Glutamatergic neuron (in vitro differentiated cells): ENCODE results near the gene RAPGEF1. TPM values are rescaled to one million over a fixed set of nuclear protein-coding genes. Genes with fewer than 3 reads are reported as not detected.
A peak's percentile ranks its signal among the peaks of the same experiment; 100 is the strongest.

ENCODE experiments used
- DNase-seq: peaks from one replicate; pipeline ENCODE4 v3.0.0; 2022
- H3K27ac Mint-ChIP-seq: one replicate; pipeline ENCODE4 v1.8.0; 2020; ENCODE audit warnings: mild to moderate bottlenecking, mixed read lengths, inconsistent platforms; ENCODE audit not compliant: unreplicated experiment
- H3K27me3 Mint-ChIP-seq: one replicate; pipeline ENCODE4 v1.8.0; 2020; ENCODE audit warnings: mild to moderate bottlenecking, moderate library complexity, mixed read lengths, inconsistent platforms; ENCODE audit not compliant: unreplicated experiment
- H3K36me3 Mint-ChIP-seq: one replicate; pipeline ENCODE4 v1.8.0; 2020; ENCODE audit warnings: mild to moderate bottlenecking, mixed read lengths, inconsistent platforms; ENCODE audit not compliant: unreplicated experiment
- H3K4me1 Mint-ChIP-seq: one replicate; pipeline ENCODE4 v1.8.0; 2020; ENCODE audit warnings: mild to moderate bottlenecking, low read depth, mixed read lengths, inconsistent platforms; ENCODE audit not compliant: unreplicated experiment
- H3K4me3 Mint-ChIP-seq: one replicate; pipeline ENCODE4 v1.8.0; 2020; ENCODE audit warnings: mild to moderate bottlenecking, mixed read lengths, inconsistent platforms; ENCODE audit not compliant: unreplicated experiment
- H3K9me3 Mint-ChIP-seq: one replicate; pipeline ENCODE4 v1.8.0; 2020; ENCODE audit warnings: mild to moderate bottlenecking, moderate library complexity, mixed read lengths, inconsistent platforms; ENCODE audit not compliant: unreplicated experiment
- total RNA-seq: library from RNA; stranded (reverse); fragmentation: NEBNext Ultra II Directional; extraction: Animal tissue kit (Norgen Biotek cat#: 25700); gene quantifications from one replicate; pipeline ENCODE4 v1.2.1, GENCODE V29; 2021; ENCODE audit not compliant: unreplicated experiment
- TF ChIP-seq, protein P1 (sequence below): fragments of 200-600 bp; sonication (generic); IDR thresholded peaks from one replicate; pipeline ENCODE4 v1.5.0; 2021; ENCODE audit not compliant: partially characterized antibody, unreplicated experiment

RAPGEF1 gene
- total RNA-seq, 1 donor from 2014 or later = 319 TPM

DNA sequence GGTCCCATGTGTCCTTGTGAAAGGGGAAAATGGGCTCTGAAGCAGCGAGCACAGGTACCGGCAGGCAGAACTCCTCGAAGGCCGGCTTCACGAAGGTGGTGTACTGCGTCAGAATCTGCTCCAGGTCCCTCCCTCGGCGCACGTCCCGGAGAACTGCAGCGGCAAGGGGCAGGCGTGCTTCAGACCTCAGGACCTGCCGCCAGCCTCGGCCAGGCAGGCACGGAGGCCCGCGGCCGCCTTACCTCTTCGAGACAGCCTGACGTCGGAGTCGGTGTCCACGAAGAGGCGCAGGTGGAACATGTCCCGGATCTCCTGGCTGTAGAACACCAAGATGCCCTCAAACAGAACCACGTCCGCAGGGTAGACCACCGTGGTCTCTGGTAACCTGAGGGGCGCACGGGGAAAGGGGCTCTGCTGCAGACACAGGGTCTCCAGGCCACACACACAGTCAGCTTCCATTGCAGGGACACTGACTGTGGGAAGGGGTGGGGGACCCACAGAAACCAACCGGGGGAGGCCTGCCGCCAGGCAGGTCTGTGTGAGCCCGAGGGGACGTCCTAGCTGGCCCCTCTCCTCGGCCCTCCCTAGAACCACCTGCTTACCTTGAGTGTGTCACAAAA lies 210.9 kb downstream of the RAPGEF1 start:
- TF ChIP-seq, protein P1, sequence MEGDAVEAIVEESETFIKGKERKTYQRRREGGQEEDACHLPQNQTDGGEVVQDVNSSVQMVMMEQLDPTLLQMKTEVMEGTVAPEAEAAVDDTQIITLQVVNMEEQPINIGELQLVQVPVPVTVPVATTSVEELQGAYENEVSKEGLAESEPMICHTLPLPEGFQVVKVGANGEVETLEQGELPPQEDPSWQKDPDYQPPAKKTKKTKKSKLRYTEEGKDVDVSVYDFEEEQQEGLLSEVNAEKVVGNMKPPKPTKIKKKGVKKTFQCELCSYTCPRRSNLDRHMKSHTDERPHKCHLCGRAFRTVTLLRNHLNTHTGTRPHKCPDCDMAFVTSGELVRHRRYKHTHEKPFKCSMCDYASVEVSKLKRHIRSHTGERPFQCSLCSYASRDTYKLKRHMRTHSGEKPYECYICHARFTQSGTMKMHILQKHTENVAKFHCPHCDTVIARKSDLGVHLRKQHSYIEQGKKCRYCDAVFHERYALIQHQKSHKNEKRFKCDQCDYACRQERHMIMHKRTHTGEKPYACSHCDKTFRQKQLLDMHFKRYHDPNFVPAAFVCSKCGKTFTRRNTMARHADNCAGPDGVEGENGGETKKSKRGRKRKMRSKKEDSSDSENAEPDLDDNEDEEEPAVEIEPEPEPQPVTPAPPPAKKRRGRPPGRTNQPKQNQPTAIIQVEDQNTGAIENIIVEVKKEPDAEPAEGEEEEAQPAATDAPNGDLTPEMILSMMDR = no peak
- peak overlapping the region; percentile 39 for H3K27ac Mint-ChIP-seq
- DNase-seq = no peak
- H3K4me1 Mint-ChIP-seq = peaks cover 2% of the 10 kb centered on the region
- no peak overlapping the region for H3K4me3 Mint-ChIP-seq
- H3K9me3 Mint-ChIP-seq = peaks cover 1% of the 10 kb centered on the region
- no peaks in the 10 kb centered on the region for H3K36me3 Mint-ChIP-seq
- H3K27me3 Mint-ChIP-seq = peaks cover 6% of the 10 kb centered on the region

DNA sequence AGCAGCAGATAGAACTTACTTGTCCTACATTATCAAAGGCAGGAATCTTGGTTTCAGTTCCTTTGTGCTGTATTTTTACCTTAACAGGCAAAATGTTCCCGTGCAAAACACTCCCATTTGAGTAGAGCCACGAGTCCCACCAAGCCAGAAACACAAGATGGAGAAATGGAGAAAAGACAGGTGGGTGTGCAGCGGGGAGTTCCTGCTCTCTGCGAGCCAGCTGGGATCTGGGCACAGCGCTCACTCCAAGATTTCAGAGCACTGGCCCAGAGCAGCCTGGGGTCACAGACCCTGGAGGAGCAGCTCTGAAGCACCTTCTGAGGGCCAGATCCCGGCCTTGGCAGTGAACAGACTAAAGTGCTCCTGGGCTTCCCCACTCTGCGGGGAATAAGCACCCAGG lies 211.7 kb downstream of the RAPGEF1 start:
- Mint-ChIP-seq H3K4me1 (peaks cover 2% of the 10 kb centered on the region), H3K36me3 (no peaks in the 10 kb centered on the region), H3K27me3 (peaks cover 6% of the 10 kb centered on the region), H3K9me3 (peaks cover 1% of the 10 kb centered on the region), H3K27ac (peak overlapping the region; percentile 39), H3K4me3 (no peak overlapping the region)
- DNase-seq = no peak
- TF ChIP-seq, protein P1 = no peak

Other genes starting within 250 kb of the RAPGEF1 start
- 108 TPM for gene POMT1, start 237.2 kb downstream of the RAPGEF1 start, total RNA-seq
- gene UCK1, start 208.8 kb downstream of the RAPGEF1 start, total RNA-seq = 24.8 TPM
- not detected for gene PRRT1B, start 194.6 kb downstream of the RAPGEF1 start, total RNA-seq